ENCODE results near the gene CD84. TPM values are rescaled to one million over a fixed set of nuclear protein-coding genes. Genes with fewer than 3 reads are reported as not detected.
"Not testable (repeated sequence)": the region's sequence is repeated elsewhere in the genome, so short reads cannot be mapped to it uniquely, and the experiment has no call there.

The CD84 gene
- total and polyA plus RNA-seq, 2 experiments from 2014 or later, result not detected

DNA sequence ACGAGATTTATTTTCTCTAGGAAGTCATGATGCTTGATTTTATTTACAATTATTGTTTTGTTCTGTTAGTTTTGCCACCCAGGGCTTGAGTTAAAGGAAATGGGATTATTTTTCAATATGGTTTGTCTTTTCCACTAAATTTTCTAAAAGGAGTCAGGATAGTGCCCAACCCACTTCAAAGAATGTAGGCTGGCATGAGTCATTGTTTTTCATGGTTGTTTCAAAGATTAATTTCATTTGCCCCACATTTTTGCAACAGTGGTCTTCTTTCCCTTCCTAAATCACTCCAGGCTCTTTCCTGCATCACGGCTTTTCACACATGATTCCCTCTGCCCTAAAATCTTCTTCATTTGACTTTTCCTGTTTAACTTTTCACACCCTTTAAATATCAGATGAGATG, 58.7 kb downstream of the CD84 start:
- H3K4me1 ChIP-seq (ENCODE audit: low read depth), result no peaks in the 10 kb centered on the region

DNA sequence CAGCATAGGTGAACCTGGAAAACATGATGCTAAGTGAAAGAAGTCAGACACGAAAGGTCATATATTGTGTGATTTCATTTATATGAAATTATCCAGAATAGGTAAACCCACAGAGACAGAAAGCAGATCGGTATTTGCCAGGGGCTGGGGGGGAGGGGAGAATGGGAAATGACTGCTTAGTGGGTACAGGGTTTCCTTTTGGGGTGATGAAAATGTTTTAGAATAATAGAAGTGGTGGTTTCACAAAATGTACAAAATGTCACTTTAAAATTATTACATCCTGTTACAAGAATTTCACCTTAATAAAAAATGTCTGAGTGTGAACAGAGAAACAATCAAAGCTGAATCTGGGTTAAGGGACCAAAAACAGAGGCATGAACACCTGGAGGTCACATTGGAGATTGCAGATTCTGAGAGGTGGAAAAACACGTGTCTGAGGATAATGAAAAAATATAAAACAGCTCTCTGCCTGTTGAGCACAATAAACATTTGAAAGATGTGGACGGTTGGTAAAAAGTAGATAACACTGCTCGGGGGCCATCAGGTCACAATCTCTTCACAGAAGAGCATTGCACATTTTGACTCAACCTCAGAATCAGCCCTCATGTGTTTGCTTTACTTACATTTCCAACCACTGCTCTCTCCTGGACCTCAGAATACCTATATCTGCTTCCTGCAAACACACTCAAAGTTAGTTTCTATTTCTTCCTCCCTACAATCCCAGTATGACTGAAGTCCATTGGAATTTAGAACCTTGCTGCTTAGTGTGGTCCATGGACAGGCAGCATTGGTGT, 59.5 kb downstream of the CD84 start:
- DNase-seq (ENCODE audit: low read depth in 1 of 2, low spot score in 1 of 2), result no peak
- Histone ChIP-seq H3K4me1 (ENCODE audit: low read depth) (no peaks in the 10 kb centered on the region), H3K4me3 (no peak overlapping the region), H3K27me3 (no peaks in the 10 kb centered on the region), H3K36me3 (no peaks in the 10 kb centered on the region), H3K27ac (no peak overlapping the region), H3K9me3 (ENCODE audit: low read depth) (no peaks in the 10 kb centered on the region)
- TF ChIP-seq, protein P1, sequence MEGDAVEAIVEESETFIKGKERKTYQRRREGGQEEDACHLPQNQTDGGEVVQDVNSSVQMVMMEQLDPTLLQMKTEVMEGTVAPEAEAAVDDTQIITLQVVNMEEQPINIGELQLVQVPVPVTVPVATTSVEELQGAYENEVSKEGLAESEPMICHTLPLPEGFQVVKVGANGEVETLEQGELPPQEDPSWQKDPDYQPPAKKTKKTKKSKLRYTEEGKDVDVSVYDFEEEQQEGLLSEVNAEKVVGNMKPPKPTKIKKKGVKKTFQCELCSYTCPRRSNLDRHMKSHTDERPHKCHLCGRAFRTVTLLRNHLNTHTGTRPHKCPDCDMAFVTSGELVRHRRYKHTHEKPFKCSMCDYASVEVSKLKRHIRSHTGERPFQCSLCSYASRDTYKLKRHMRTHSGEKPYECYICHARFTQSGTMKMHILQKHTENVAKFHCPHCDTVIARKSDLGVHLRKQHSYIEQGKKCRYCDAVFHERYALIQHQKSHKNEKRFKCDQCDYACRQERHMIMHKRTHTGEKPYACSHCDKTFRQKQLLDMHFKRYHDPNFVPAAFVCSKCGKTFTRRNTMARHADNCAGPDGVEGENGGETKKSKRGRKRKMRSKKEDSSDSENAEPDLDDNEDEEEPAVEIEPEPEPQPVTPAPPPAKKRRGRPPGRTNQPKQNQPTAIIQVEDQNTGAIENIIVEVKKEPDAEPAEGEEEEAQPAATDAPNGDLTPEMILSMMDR (IDR thresholded peaks at IDR 0.05; ENCODE audit: low read depth, low read length), result no peak

More for the DNA sequence above, 58.7 kb downstream of the CD84 start:
- no peaks in the 10 kb centered on the region for H3K36me3 ChIP-seq
- no peaks in the 10 kb centered on the region for H3K27me3 ChIP-seq
- DNase-seq (ENCODE audit: low read depth in 1 of 2, low spot score in 1 of 2), result no peak
- H3K4me3 ChIP-seq, result no peak overlapping the region
- H3K27ac ChIP-seq, result no peak overlapping the region
- H3K9me3 ChIP-seq (ENCODE audit: low read depth), result no peaks in the 10 kb centered on the region
- TF ChIP-seq, protein P1 (IDR thresholded peaks at IDR 0.05; ENCODE audit: low read depth, low read length), result no peak

DNA sequence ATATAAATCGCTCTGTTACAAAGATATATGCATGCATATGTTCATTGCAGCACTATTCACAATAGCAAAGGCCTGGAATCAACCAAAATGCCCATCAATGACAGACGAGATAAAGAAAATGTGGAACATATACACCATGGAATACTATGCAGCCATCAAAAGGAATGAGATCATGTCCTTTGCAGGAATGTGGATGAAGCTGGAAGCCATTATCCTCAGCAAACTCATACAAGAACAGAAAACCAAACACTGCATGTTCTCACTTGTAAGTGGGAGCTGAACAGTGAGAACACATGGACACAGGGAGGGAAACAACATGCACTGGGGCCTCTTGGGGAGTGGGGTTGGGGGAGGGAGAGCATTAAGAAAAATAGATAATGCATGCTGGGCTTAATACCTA, 61.8 kb downstream of the CD84 start:
- H3K9me3 ChIP-seq (ENCODE audit: low read depth); H3K27ac ChIP-seq; H3K4me3 ChIP-seq; H3K36me3 ChIP-seq; H3K4me1 ChIP-seq (ENCODE audit: low read depth); DNase-seq (ENCODE audit: low read depth in 1 of 2, low spot score in 1 of 2); H3K27me3 ChIP-seq: not testable (repeated sequence)

DNA sequence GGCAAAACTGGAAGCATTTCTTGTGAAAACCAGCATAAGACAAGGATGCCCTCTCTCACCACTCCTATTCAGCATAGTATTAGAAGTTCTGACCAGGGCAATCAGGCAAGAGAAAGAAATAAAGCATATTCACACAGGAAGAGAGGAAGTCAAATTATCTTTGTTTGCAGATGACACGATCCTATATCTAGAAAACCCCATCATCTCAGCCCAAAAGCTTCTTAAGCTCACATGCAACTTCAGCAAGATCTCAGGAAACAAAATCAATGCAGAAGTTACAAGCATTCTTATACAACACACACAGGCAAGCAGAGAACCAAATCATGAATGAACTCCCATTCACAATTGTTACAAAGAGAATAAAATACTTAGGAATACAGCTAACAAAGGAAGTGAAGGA, 63.4 kb downstream of the CD84 start:
- not testable (repeated sequence) for H3K4me1 ChIP-seq (ENCODE audit: low read depth); DNase-seq (ENCODE audit: low read depth in 1 of 2, low spot score in 1 of 2); H3K27me3 ChIP-seq; H3K4me3 ChIP-seq; H3K9me3 ChIP-seq (ENCODE audit: low read depth); H3K36me3 ChIP-seq; H3K27ac ChIP-seq

DNA sequence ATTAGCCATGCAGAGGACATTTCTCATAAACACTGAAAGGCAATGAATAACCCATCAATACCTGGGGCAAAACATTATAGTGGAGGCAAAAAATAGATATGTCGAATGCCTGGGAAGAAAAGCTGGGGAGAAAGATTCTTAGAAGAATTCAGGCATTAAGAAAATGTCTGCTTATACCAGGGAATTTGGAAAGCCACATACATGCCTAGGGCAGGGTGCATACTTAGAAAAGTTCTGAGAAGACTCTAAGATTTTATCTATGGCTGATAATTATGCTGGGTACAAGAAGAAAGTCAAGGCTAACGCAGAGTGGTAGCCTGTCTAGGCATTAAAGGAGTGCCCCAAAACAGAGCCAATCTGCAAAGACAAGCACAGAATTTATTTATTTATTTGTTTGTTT, 74.6 kb downstream of the CD84 start:
- TF ChIP-seq, protein P1 (IDR thresholded peaks at IDR 0.05; ENCODE audit: low read depth, low read length), result no peak
- no peak for DNase-seq (ENCODE audit: low read depth in 1 of 2, low spot score in 1 of 2)
- Histone ChIP-seq H3K9me3 (ENCODE audit: low read depth) (no peaks in the 10 kb centered on the region), H3K27ac (no peak overlapping the region), H3K27me3 (no peaks in the 10 kb centered on the region), H3K36me3 (no peaks in the 10 kb centered on the region), H3K4me1 (ENCODE audit: low read depth) (no peaks in the 10 kb centered on the region), H3K4me3 (no peak overlapping the region)

DNA sequence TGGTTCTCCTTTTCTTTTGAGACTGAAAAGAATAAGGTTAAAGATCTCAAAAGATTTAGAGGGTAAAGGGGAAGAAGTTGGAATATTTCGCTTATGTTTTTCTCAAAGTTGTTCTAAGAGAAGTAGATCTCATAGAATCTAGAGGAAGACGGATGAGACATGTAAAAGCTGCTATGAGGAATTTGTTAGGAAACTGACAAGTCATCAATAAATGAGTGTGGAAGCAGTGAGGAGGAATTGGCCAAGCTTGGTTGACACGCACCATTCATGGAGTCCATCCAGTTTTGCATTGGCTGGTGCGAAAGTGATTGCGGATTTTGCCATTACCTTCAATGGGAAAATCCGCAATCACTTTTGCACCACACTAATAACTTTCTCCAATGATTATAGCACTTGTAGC, 76.2 kb downstream of the CD84 start:
- Histone ChIP-seq H3K27ac (no peak overlapping the region), H3K4me1 (ENCODE audit: low read depth) (no peaks in the 10 kb centered on the region), H3K27me3 (no peaks in the 10 kb centered on the region), H3K4me3 (no peak overlapping the region), H3K36me3 (no peaks in the 10 kb centered on the region), H3K9me3 (ENCODE audit: low read depth) (no peaks in the 10 kb centered on the region)
- DNase-seq (ENCODE audit: low read depth in 1 of 2, low spot score in 1 of 2), result no peak
- TF ChIP-seq, protein P1 (IDR thresholded peaks at IDR 0.05; ENCODE audit: low read depth, low read length), result no peak

All from cardiac muscle cell (in vitro differentiated cells and primary cell).